PC-9 (cell line): Measurements from ENCODE around the gene SLC51A. TPM values are rescaled to one million over a fixed set of nuclear protein-coding genes. Genes with fewer than 3 reads are reported as not detected.

Experiments used
- BruUV-seq: library from RNA; stranded (reverse); fragments of 400-500 nt; replicated peaks from 2 replicates; lab custom pipeline; 2021; lab: Mats Ljungman, UMichigan
- CTCF ChIA-PET: fragments of 300-600 bp; sonication (Branson Sonifier 250); formaldehyde crosslinking; loops from one replicate; lab custom pipeline; 2022; ENCODE audit warnings: antibody characterized with exemption; lab: Charles Lee
- POLR2A ChIA-PET: fragments of 300-600 bp; sonication (Branson Sonifier 250); formaldehyde crosslinking; loops from one replicate; lab custom pipeline; 2022; ENCODE audit warnings: antibody characterized with exemption; ENCODE audit not compliant: unreplicated experiment; lab: Charles Lee
- DNase-seq, 2 experiments: peaks; one replicate each; pipeline versions ENCODE4 v3.0.0 to v3.0.0-alpha.2; 2015 to 2022; ENCODE audit warnings: mixed read lengths in 1 of 2
- H2AFZ ChIP-seq: fragments of 200-600 bp; sonication (generic); 2 replicates; pipeline ENCODE4 v1.8.1; 2017; ENCODE audit warnings: antibody characterized with exemption
- H3F3A ChIP-seq: fragments of 200-600 bp; sonication (generic); 2 replicates; pipeline ENCODE4 v1.8.1; 2017; ENCODE audit warnings: antibody characterized with exemption, mild to moderate bottlenecking, low read depth; ENCODE audit not compliant: insufficient read depth
- H3K27ac ChIP-seq: fragments of 200-600 bp; sonication (generic); 2 replicates; pipeline ENCODE4 v1.6.1; 2016; ENCODE audit warnings: mixed run types
- H3K27me3 ChIP-seq: fragments of 200-600 bp; sonication (generic); 2 replicates; pipeline ENCODE4 v1.6.1; 2016; ENCODE audit warnings: low read depth, mixed run types; ENCODE audit not compliant: insufficient read depth
- H3K36me3 ChIP-seq: fragments of 200-600 bp; sonication (generic); 2 replicates; pipeline ENCODE4 v1.6.1; 2016; ENCODE audit warnings: low read depth, mixed run types
- H3K4me1 ChIP-seq: fragments of 200-600 bp; sonication (generic); replicated peaks from 2 replicates; pipeline ENCODE4 v1.6.1; 2016; ENCODE audit warnings: mixed run types; ENCODE audit not compliant: insufficient read depth
- H3K4me2 ChIP-seq: fragments of 200-600 bp; sonication (generic); 2 replicates; pipeline ENCODE4 v1.6.1; 2017; ENCODE audit warnings: mixed run types
- H3K4me3 ChIP-seq: fragments of 200-600 bp; sonication (generic); 2 replicates; pipeline ENCODE4 v1.6.1; 2016; ENCODE audit warnings: mixed run types
- H3K79me2 ChIP-seq: fragments of 200-600 bp; sonication (generic); 2 replicates; pipeline ENCODE4 v1.6.1; 2017; ENCODE audit warnings: low read depth, mixed run types
- H3K9me2 ChIP-seq: fragments of 200-600 bp; sonication (generic); 2 replicates; pipeline ENCODE4 v1.8.1; 2017; ENCODE audit warnings: mild to moderate bottlenecking; ENCODE audit not compliant: insufficient read depth
- H3K9me3 ChIP-seq: fragments of 200-600 bp; sonication (generic); 2 replicates; pipeline ENCODE4 v1.8.1; 2016; ENCODE audit warnings: low read depth; ENCODE audit not compliant: insufficient read depth
- H4K20me1 ChIP-seq: fragments of 200-600 bp; sonication (generic); 2 replicates; pipeline ENCODE4 v1.8.1; 2017; ENCODE audit not compliant: insufficient read depth
- EZH2 ChIP-seq: fragments of 200-600 bp; sonication (generic); IDR thresholded peaks from 2 replicates; pipeline ENCODE4 v1.8.0; 2017; ENCODE audit warnings: antibody characterized with exemption, low read depth
- intact Hi-C: fragments of 100-400 bp; cut with micrococcal nuclease; formaldehyde crosslinking; loops from one replicate; pipeline ENCODE4 v1.10.0; 2022; ENCODE audit not compliant: unreplicated experiment
- total RNA-seq: library from RNA; stranded (reverse); gene quantifications from 2 replicates; pipeline ENCODE4 v1.2.3, GENCODE V29; 2021
- TF ChIP-seq, protein P1 (sequence below): fragments of 200-600 bp; sonication (generic); conservative IDR thresholded peaks from 2 replicates; pipeline ENCODE4 v1.6.1; 2017; ENCODE audit warnings: mixed run types, antibody characterized with exemption, mild to moderate bottlenecking, moderate library complexity

The SLC51A gene
- total RNA-seq, 1 experiment from 2014 or later = 10.3 TPM

DNA sequence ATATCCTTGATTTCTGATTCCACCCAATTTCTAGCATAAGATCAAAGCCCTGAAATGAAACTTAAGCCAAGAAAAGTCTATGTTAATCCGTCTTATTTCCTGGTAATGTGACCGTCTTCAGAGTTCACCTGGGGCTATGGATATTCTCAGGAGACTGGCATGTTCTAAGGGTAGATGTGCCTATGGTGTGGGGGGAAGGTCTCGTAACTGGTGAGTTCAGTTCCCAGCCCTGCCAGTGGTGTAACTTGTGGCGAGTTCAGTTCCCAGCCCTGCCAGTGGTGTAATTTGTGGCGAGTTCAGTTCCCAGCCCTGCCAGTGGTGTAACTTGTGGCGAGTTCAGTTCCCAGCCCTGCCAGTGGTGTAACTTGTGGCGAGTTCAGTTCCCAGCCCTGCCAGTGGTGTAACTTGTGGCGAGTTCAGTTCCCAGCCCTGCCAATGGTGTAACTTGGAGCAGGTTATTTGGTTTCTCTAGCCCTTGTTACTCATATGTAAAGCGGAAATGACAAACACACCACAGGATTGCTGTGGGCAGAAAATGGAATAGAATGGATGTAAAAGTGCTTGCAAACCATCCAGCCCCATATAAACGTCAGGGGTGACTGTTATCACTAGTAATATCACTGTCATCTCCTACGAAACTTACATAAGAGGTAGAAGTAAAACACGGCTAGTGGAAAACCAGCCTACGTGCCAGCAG is 30.4 kb downstream of the SLC51A start:
- no TSS peak for BruUV-seq
- peaks cover 20% of the 10 kb centered on the region for H3K36me3 ChIP-seq
- ChIA-PET POLR2A (no interaction called here), CTCF (interaction anchor here (0.6 kb wide), 1 partner anchor 89 kb away, joined by 4 read pairs; no protein-coding TSS in a partner anchor)
- H3K4me2 ChIP-seq = no peak overlapping the region
- TF ChIP-seq, protein P1, sequence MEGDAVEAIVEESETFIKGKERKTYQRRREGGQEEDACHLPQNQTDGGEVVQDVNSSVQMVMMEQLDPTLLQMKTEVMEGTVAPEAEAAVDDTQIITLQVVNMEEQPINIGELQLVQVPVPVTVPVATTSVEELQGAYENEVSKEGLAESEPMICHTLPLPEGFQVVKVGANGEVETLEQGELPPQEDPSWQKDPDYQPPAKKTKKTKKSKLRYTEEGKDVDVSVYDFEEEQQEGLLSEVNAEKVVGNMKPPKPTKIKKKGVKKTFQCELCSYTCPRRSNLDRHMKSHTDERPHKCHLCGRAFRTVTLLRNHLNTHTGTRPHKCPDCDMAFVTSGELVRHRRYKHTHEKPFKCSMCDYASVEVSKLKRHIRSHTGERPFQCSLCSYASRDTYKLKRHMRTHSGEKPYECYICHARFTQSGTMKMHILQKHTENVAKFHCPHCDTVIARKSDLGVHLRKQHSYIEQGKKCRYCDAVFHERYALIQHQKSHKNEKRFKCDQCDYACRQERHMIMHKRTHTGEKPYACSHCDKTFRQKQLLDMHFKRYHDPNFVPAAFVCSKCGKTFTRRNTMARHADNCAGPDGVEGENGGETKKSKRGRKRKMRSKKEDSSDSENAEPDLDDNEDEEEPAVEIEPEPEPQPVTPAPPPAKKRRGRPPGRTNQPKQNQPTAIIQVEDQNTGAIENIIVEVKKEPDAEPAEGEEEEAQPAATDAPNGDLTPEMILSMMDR = no peak
- no peak for TF ChIP-seq EZH2
- no peaks in the 10 kb centered on the region for H3K27me3 ChIP-seq
- H4K20me1 ChIP-seq = no peaks in the 10 kb centered on the region
- intact Hi-C loops = no loop called here
- H3K9me2 ChIP-seq = no peaks in the 10 kb centered on the region
- no peak overlapping the region for H3K27ac ChIP-seq
- H3K4me3 ChIP-seq = no peak overlapping the region
- H3K79me2 ChIP-seq = no peaks in the 10 kb centered on the region
- H3K9me3 ChIP-seq = no peaks in the 10 kb centered on the region
- H2AFZ ChIP-seq = no peak overlapping the region
- no peak for DNase-seq
- H3K4me1 ChIP-seq = no peaks in the 10 kb centered on the region
- no peaks in the 10 kb centered on the region for H3F3A ChIP-seq

DNA sequence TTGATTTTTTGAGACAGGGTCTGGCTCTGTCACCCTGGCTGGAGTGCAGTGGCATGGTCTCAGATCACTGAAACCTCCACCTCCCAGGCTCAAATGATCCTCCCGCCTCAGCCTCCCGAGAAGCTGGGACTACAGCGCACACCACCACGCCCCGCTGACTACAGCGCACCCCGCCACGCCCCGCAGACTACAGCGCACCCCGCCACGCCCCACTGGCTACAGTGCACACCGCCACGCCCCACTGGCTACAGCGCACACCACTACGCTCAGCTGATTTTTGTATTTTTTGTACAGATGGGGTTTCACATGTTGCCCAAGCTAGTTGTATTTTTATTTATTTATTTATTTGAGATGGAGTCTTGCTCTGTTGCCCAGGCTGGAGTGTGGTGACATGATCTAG is 35.6 kb downstream of the SLC51A start:
- no TSS peak for BruUV-seq
- H3K4me1 ChIP-seq = no peaks in the 10 kb centered on the region
- no peaks in the 10 kb centered on the region for H3K79me2 ChIP-seq
- H3K36me3 ChIP-seq = peaks cover 25% of the 10 kb centered on the region; the same call in 1 of the 2 replicates
- H4K20me1 ChIP-seq = 0 out of 2 replicates have a peak, but pooled peaks cover 3% of the 10 kb centered on the region
- H3K27ac ChIP-seq = no peak overlapping the region
- peaks cover 11% of the 10 kb centered on the region for H3F3A ChIP-seq
- DNase-seq = no peak
- H3K9me3 ChIP-seq = no peaks in the 10 kb centered on the region
- no peak for TF ChIP-seq EZH2
- TF ChIP-seq, protein P1 = no peak
- ChIA-PET CTCF (no interaction called here), POLR2A (interaction anchor here (0.8 kb wide), 1 partner anchor 126 kb away, joined by 8 read pairs; no protein-coding TSS in a partner anchor)
- H3K4me3 ChIP-seq = no peak overlapping the region
- no peaks in the 10 kb centered on the region for H3K9me2 ChIP-seq
- no peaks in the 10 kb centered on the region for H3K27me3 ChIP-seq
- no peak overlapping the region for H3K4me2 ChIP-seq
- H2AFZ ChIP-seq = no peak overlapping the region
- intact Hi-C loops = loop anchor here (5.0 kb wide), 2 partner anchors 85 to 105 kb away; partner anchors contain the start of gene TM4SF19

DNA sequence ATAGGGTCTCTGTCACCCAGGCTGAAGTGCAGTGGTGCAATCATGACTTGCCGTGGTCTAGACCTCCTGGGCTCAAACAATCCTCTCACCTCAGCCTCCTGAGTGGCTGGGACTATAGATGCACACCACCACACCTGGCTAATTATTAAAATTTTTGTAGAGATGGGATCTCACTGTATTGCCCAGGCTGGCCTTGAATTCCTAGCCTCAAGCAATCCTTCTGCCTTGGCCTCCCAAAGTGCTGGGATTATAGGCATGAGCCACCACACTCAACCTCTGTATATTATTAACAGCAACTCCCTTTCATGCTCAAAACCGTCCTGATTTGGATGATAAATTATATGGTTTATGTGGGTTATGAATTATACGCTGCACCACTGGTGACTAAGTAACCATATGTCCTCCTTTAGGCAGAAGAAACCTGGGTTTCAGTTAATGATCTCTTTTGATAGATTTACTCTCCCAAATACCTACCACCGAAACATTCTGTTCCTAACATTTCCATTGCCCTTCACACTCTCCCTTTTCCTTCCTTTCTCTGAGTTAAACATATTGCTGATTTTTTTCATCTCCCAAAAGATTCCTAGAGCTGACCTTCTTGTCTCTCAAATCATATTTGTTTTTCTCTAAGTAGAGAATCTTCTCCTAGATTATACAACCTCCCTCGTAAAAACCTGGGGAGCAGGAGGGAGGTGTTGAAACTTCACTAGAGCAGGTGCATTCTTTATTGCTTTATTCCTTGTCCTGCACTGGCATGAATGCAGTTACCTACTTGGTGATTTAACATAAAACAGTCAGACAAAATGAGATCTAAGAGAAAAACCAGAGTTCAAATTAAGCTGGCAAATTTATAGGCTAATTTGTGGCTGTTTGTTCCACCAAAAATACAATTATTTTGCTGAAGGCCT is 38.3 kb downstream of the SLC51A start:
- no peak for DNase-seq
- Histone ChIP-seq H3K27me3 (no peaks in the 10 kb centered on the region), H3F3A (peaks cover 11% of the 10 kb centered on the region), H3K4me1 (no peaks in the 10 kb centered on the region), H2AFZ (no peak overlapping the region), H3K27ac (peak overlapping the region; percentile 30), H4K20me1 (0 out of 2 replicates have a peak, but pooled peaks cover 3% of the 10 kb centered on the region), H3K4me3 (no peak overlapping the region), H3K9me3 (no peaks in the 10 kb centered on the region), H3K79me2 (no peaks in the 10 kb centered on the region), H3K36me3 (0 out of 2 replicates have a peak, but pooled peaks cover 13% of the 10 kb centered on the region), H3K4me2 (no peak overlapping the region), H3K9me2 (no peaks in the 10 kb centered on the region)
- TSS peak; percentile 6 for BruUV-seq
- intact Hi-C loops = loop anchor here (5.0 kb wide), 2 partner anchors 83 to 103 kb away; partner anchors contain the start of gene TM4SF19
- TF ChIP-seq EZH2 = no peak
- TF ChIP-seq, protein P1 = no peak
- ChIA-PET CTCF (interaction anchor here (0.6 to 1.6 kb wide), 6 partner anchors 54 to 634 kb away, joined by 3 to 4 read pairs (median 4); no protein-coding TSS in a partner anchor), POLR2A (no interaction called here)
